GM19328 (cell line): ENCODE results near the gene SPATS2.
"Not testable (repeated sequence)": the region's sequence is repeated elsewhere in the genome, so short reads cannot be mapped to it uniquely, and the experiment has no call there.

ENCODE experiments used
- ATAC-seq: cut with Tn5 transposase; IDR thresholded peaks from one replicate; pipeline ENCODE4 v1.9.1; 2021; ENCODE audit warnings: mild to moderate bottlenecking, moderate library complexity; ENCODE audit not compliant: unreplicated experiment

The SPATS2 gene

GRCh38 chr12:49367381-49368239, at the start of gene SPATS2:
Gene SPATS2 (plus strand): TSS chr12:49367462. CDS start chr12:49461013, 93,551 bp downstream.
- no peak for ATAC-seq

- not testable (repeated sequence) for ATAC-seq
Measured at GRCh38 chr12:49320411-49321103, 46.7 kb upstream of the SPATS2 start.

GRCh38 chr12:49322367-49322707, 44.9 kb upstream of the SPATS2 start:
- ATAC-seq, result no peak

DNA sequence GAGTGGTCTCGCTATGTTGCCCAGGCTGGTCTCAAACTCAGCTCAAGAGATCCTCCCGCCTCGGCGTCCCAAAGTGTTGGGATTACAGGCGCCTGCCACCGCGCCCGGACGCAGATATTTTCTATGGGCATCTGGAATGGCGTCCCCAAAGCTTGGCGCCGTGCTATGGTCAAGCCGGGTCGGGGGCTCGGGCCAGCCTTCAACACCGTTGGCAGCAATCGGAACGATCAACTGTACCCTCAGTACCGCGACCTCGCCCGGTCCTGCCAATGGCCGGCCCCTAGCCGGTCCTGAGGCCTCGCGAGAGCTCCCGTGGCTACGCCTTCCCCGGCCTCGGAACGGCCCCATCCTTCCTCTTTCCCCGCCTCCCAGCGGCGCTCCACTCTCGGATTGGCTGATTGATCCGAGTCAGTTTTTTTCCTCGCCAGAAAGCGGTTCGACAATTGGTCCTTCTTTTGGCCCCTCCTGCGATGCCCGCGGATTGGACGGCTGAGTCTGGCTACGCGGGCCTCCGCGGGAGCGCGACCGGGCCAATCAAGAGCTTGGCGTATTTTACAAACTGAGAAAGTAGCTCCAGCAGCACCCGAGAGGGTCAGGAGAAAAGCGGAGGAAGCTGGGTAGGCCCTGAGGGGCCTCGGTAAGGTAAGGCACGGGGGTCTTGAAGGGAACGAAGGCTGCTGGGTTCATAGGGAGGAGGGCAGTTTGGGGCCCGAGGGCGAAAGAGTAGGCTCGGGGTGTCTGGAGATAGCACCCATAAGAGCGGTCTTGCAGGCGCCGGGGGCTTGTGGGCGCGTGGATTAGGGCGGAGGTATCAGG, 44.3 kb upstream of the SPATS2 start, which contains the start of gene TROAP:
TSS of gene TROAP (plus strand) at position 548 of the 816 bp plus-strand sequence. CDS start 354 bp downstream, outside the sequence.
- ATAC-seq, result peak; percentile 98

GRCh38 chr12:49323524-49324097, 43.7 kb upstream of the SPATS2 start:
- ATAC-seq, result no peak

DNA sequence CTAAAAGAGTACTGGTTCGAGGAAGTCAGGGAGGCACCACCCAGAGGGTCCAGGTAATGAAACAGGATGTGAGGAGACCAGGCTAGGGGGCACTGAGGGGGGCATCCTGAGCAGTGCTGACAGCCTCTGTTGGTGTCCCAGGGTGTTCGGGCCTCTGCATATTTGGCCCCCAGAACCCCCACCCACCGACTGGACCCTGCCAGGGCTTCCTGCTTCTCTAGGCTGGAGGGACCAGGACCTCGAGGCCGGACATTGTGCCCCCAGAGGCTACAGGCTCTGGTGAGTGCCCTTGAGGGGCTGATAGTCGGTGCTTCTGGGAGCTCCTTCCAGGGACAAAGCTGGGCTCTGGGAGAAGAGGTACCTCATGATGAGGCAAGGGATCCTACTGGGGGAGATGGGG, 41.7 kb upstream of the SPATS2 start:
- ATAC-seq, result no peak

DNA sequence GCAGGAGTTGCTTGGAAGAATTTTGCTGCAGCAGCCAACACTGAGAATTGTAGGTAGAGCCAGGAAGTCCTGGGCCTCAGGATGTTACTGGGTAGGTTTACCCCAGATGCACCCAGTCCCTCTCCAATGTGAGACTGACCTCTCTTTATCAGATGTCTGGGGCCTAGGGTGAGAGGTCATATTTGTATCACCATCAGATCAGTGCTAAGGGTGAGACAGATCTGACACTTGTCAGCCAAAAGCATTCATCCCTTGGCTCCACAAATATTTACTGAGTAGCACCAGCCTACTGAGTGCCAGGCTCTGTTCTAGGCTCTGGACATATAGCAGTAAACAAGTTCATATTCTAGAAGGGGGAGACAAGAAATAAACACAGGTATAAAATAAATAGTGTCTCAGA, 39.9 kb upstream of the SPATS2 start:
- no peak for ATAC-seq

DNA sequence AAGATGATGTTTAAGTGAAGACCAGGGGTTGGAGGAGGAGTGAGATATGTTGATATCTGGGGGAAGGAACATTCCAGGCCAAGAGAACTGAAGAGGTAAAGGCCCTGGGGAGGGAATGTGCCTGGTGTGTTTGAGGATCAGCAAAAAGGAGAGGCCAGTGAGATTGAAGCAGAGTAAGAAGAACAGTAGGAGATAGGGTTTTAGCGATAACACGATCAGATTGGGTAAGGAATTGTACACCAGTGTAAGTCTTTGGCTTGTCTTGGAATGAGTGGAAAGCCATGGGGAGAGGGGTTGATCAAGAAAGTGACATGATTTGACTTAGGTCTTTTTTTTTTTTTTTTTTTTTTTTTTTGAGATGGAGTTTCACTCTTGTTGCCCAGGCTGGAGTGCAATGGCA, 39.4 kb upstream of the SPATS2 start:
- ATAC-seq, result no peak

DNA sequence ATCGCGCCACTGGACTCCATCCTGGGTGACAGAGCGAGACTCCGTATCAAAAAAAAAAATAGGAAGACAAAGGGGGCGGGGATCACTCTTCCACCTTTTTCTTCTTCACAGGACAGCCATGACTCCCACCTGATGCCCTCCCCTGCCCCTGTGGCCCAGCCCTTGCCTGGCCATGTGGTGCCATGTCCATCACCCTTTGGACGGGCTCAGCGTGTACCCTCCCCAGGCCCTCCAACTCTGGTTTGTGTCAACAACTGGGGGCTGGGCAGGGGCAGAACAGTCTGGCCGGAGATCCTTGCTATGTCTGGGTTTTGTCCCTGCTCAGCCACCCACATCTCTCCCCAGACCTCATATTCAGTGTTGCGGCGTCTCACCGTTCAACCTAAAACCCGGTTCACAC, 38.4 kb upstream of the SPATS2 start:
- ATAC-seq, result no peak

DNA sequence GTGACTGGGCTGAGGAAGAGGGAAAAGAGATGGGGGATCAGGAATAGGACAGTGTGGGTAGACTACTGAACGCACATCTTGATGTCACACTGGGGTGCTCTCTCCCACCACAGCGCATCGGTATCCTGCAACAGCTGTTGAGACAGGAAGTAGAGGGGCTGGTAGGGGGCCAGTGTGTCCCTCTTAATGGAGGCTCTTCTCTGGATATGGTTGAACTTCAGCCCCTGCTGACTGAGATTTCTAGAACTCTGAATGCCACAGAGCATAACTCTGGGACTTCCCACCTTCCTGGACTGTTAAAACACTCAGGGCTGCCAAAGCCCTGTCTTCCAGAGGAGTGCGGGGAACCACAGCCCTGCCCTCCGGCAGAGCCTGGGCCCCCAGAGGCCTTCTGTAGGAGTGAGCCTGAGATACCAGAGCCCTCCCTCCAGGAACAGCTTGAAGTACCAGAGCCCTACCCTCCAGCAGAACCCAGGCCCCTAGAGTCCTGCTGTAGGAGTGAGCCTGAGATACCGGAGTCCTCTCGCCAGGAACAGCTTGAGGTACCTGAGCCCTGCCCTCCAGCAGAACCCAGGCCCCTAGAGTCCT, 37.1 kb upstream of the SPATS2 start:
- ATAC-seq, result no peak

GRCh38 chr12:49330631-49331379, 36.5 kb upstream of the SPATS2 start:
- no peak for ATAC-seq

DNA sequence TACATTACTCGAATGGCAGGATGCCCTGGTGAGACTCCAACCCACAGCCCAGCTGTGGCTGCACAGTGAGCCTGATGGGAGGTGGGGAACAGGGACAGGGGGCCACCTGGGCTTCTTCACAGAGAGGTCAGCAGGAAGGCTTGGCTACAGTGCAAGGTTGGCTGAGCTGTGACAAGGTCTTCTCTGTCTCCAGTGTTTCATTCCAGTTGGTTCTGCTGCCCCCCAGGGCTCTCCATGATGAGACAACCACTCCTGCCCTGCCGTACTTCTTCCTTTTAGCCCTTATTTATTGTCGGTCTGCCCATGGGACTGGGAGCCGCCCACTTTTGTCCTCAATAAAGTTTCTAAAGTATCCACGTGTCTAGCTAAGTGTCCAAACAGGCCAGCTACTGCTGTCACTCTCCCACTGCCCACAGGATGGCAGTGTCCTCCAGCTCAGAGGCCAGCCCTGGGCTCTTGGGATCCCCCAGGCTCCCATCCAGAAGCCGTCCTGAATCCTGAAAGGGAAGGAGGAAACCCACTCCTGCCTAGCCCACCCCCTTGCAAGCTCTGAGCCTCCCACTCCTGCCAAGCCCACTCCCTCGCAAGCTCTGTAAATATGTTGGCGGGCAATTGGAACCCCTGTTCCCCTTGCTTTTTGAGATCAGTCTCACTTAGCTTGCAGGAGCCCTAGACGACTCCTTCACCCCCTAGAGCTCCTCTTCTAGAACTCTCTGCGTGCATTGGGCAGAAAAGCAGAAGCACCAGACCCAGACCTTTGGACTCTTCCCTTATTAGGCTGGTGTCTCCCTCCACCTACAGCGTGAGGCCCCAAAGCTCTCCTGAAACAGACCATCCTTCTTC, 35.7 kb upstream of the SPATS2 start:
- no peak for ATAC-seq

- ATAC-seq, result no peak
Measured at GRCh38 chr12:49332441-49332861, 34.8 kb upstream of the SPATS2 start.

DNA sequence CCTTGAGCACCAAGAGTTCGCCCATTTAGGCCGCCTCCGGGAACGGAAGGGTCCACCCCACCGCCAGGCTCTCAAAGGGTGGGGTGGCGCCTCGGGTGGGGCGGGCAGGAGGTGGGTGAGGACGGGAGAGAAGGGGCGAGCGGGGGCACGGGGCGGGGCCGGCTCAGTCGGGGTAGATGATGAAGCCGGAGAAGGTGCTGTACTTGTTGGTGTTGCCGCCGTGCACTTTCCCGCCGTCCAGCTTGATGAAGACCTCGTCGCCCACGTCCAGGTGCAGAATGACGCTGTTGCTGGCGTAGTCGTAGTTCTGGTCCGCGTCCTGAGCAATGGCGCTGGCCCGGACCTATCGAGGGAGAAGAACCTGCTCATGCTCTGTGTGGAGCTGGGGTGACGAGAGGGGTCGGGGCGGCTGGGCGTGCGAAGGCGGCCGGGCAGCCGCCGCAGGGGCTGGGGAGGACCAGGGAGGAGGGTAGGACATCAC, 34.3 kb upstream of the SPATS2 start:
- no peak for ATAC-seq

- ATAC-seq, result not testable (repeated sequence)
Measured at GRCh38 chr12:49333778-49334177, 33.5 kb upstream of the SPATS2 start.

DNA sequence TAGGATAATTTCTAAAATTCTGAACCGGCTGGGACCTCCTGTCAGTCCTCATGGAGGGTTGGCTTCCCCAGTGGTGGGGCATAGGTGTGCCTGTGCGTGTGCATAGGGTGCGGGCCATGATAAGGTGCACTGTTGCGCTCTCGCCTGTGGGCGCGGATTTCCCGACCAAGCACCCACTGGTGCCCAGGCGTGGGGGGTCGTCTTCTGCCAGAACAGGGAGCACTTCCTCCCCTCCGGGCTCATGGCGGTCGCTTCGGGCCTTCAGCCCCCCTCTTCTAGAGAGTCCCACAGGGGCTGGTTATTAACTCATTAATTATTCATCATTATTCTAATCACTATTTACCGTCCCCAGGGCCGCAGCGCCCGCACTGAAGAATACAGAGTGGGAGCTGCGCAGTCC, 33.0 kb upstream of the SPATS2 start:
- ATAC-seq, result no peak

DNA sequence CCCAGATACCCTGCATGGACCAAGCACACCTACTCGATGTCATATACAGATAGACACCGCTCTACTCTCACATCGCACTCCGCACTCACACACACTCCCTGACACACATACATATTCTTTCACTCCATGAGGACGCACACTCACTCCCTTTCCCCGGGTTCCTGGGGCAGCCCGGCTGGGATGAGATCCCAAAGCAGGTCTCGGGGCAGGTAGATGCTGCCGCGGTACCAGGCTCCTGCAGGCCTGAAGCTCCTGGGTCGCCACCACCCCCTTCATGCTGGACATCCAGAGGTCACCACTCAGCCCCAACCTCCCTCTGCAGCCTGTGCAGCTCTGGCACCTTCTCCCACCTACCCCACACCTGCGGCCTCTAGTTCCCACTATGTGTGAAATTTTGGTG, 32.6 kb upstream of the SPATS2 start:
- ATAC-seq, result no peak

DNA sequence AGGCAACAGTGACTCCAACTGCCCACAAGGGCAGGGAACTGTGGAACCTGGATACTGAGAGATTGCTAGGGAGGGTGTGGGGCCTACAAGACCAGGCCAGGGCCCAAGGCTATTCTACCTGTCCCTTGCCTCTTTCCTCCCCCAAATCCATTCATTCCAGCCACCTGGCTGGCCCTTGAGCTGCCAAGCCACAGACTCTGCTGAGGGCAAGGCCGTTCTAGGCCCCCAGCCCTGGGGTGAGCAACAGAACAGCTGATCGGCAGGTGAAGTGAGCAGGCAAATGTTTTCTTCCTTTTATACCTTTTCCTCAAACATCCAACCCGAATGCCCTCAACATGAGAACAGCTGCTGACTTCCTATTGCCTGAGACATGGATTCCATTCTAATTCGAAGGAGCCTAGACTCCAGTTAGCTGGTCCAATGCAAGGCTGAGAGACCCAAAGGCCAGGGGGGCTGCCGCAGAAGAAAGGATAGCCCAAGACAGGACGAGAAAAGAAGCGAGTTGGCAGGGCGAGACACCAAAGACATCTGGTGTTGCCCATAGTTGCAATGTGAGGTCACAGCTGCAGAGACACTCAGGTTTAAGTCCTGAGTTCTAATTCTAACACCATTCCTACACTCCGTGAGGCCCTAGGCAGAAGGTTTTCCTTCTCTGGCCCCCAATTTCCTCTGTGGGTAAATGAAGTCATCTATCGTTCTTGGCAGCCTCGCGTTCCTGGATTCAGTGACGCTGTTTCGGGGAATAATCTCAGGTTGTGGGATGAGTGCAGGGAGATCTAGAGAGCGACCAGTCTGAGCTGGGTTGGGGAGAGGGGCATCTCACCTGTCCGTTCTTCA, 31.9 kb upstream of the SPATS2 start:
- no peak for ATAC-seq
